Mesenteric fat pad (tissue), 1 donor: ENCODE data around the gene MIP. TPM values are rescaled to one million over a fixed set of nuclear protein-coding genes. Genes with fewer than 3 reads are reported as not detected.
A peak's percentile ranks its signal among the peaks of the same experiment; 100 is the strongest.
"Not testable (repeated sequence)": the region's sequence is repeated elsewhere in the genome, so short reads cannot be mapped to it uniquely, and the experiment has no call there.

Experiments used
- DNase-seq: peaks from one replicate; pipeline ENCODE4 v3.0.0-alpha.2; 2020; ENCODE audit warnings: low spot score
- long read RNA-seq: library from polyadenylated mRNA; unstranded; transcript quantifications from one replicate; pipeline ENCODE4 v2.0.0, GENCODE V29; 2020
- total RNA-seq: library from RNA; stranded (reverse); fragmentation: NEBNext Ultra II Directional; extraction: Animal tissue kit (Norgen Biotek cat#: 25700); gene quantifications from one replicate; pipeline ENCODE4 v1.2.1, GENCODE V29; 2021
- donor health status: DM: yes; HTN: yes; CAD: no.

Gene MIP
- total RNA-seq, result not detected
- long read RNA-seq, result 0 reads

DNA sequence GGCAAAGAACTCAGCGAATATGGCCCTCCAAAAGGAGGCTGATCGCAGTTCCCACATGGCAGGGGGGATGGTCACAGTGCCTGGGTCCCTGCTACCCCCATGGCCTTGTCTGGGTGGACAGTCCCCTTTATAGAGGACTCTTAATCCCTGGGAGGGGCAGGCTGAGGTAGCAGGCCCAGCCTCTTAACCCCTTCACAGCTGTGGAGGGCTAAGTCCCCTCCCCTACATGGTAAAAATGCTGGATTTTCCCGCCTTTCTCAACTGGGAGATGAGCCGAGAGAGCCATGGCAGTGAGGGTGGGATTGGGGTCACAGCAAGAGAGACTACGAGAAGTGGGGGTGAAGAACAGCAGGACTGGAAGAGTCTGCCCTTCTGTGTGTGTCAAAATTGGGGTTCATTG, at the start of gene MIP:
Gene MIP (minus strand): TSS at position 101 of the 400 bp plus-strand sequence. CDS start 44 bp downstream, at position 57.
- no peak for DNase-seq

DNA sequence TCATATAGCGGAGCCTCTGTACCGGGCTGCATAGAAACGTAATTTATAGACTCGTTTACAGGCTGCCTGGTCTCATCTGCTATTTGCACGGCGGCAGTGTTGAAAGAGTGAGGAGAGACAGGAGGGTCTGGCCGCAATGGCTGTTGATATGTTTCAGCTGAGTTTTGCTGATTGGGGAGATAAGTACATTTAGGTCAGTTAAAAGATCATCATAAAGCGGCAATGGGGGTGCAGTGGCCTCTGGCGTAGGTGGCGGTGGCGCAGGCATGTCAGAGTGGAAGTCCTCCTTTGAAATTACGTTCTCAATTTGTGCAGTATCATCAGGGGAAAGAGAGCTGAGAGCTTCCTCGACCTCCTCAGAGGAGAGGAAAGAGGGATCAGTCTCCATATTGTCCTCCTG, 45.4 kb upstream of the MIP start:
- DNase-seq, result not testable (repeated sequence)

DNA sequence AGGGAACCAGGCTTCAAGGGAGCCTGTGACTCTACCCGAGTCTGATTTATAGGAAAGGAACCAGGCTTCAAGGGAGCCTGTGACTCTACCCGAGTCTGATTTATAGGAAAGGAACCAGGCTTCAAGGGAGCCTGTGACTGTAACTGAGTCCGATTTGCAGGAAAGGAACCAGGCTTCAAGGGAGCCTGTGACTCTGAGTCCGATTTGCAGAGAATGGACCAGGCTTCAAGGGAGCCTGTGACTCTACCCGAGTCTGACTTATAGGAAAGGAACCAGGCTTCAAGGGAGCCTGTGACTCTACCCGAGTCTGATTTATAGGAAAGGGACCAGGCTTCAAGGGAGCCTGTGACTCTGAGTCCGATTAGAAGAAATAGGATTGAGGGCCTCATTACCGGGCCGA, 45.0 kb upstream of the MIP start:
- not testable (repeated sequence) for DNase-seq

DNA sequence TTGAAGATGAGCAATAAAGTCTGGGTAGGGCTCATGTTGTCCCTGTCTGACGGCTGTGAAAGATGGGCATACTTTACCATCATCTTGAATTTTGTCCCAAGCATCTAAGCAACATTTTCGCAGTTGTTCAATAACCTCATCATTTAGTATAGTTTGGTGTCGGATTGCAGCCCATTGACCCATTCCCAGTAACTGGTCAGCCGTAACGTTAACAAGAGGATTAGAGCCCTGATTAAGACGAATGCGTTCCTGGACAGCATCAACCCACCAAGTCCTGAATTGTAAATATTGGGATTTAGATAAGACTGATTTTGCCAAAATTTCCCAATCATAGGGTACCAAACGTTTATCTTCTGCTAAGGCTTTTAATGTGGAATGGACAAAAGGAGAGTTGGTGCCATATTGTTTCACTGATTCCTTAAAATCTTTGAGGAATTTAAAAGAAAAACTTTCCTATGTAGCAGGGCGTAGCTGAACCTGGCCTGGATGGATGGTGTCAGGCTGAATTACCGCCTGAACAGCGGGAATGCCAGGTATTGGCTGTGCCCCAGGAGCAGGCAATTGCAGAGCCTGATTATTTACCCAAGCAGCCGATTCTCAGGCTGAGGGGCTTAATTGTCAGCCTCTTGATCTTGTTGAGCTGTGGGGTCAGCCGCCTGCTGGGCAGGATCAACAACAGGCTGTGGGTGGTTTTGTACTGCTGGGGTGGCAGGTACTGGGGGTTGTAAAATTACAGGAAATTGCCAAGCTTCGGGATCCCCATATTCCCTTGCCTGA, 43.9 kb upstream of the MIP start:
- DNase-seq, result not testable (repeated sequence)

DNA sequence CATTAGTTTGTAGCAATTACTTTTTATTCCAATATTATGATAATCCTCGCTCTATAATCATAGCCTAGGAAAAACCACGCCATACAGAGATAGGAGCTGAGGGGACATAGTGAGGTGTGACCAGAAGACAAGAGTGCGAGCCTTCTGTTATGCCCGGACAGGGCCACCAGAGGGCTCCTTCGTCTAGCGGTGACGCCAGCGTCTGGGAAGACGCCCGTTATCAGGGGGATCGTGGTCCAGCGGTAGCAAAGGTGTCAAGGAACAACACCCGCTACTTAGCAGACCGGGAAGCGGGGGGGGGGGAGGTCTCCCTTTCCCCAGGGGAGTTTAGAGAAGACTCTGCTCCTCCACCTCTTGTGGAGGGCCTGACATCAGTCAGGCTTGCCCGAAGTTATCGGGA, 42.2 kb upstream of the MIP start:
- not testable (repeated sequence) for DNase-seq

DNA sequence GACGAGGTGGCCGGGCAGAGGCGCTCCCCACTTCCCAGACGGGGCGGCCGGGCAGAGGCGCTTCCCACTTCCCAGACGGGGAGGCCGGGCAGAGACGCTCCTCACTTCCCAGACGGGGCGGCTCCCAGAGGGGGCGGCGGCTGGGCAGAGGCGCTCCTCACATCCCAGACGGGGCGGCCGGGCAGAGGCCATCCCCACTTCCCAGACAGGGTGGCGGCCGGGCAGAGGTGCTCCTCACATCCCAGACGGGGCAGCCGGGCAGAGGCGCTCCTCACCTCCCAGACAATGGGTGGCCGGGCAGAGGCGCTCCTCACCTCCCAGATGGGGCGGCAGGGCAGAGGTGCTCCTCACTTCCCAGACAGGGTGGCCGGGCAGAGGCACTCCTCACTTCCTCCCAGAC, 40.0 kb upstream of the MIP start:
- DNase-seq, result not testable (repeated sequence)

DNA sequence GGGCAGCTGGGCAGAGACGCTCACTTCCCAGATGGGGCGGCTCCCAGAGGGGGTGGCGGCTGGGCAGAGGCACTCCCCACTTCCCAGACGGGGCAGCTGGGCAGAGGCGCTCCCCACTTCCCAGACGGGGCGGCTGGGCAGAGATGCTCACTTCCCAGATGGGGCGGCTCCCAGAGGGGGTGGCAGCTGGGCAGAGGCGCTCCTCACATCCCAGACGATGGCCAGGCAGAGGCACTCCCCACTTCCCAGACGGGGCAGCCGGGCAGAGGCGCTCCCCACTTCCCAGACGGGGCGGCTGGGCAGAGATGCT, 39.6 kb upstream of the MIP start:
- DNase-seq, result not testable (repeated sequence)

DNA sequence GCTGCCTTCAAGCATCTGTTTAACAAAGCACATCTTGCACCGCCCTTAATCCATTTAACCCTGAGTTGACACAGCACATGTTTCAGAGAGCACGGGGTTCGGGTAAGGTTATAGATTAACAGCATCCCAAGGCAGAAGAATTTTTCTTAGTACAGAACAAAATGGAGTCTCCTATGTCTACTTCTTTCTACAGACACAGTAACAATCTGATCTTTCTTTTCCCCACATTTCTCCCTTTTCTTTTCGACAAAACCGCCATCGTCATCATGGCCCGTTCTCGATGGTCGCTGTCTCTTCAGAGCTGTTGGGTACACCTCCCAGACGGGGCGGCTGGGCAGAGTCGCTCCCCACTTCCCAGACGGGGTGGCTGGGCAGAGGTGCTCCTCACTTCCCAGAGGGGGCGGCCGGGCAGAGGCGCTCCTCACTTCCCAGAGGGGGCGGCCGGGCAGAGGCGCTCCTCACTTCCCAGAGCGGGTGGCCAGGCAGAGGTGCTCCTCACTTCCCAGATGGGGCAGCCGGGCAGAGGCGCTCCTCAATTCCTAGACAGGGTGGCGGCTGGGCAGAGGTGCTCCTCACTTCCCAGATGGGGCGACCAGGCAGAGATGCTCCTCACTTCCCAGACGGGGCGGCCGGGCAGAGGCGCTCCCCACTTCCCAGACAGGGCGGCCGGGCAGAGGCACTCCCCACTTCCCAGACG, 39.1 kb upstream of the MIP start:
- DNase-seq, result not testable (repeated sequence)

DNA sequence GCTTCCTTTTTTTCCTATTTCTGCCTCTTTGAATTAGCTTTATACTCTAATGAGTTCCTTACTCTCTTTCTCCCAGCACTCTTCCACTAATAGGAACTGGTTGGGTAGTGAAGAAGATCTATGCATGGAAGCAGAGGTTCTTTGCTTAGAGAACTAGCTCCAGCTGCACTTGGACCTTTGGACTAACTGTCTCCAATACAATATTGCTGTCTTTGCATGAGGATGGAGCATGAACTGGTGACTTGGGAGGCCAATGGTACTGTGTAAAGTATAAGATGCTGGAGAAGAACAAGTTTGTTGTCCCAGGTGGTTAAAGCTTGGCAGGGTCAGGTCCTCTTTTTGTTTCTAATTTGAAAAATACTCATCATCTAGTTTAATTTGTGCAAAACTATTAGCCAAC, 35.9 kb upstream of the MIP start:
- DNase-seq, result no peak

DNA sequence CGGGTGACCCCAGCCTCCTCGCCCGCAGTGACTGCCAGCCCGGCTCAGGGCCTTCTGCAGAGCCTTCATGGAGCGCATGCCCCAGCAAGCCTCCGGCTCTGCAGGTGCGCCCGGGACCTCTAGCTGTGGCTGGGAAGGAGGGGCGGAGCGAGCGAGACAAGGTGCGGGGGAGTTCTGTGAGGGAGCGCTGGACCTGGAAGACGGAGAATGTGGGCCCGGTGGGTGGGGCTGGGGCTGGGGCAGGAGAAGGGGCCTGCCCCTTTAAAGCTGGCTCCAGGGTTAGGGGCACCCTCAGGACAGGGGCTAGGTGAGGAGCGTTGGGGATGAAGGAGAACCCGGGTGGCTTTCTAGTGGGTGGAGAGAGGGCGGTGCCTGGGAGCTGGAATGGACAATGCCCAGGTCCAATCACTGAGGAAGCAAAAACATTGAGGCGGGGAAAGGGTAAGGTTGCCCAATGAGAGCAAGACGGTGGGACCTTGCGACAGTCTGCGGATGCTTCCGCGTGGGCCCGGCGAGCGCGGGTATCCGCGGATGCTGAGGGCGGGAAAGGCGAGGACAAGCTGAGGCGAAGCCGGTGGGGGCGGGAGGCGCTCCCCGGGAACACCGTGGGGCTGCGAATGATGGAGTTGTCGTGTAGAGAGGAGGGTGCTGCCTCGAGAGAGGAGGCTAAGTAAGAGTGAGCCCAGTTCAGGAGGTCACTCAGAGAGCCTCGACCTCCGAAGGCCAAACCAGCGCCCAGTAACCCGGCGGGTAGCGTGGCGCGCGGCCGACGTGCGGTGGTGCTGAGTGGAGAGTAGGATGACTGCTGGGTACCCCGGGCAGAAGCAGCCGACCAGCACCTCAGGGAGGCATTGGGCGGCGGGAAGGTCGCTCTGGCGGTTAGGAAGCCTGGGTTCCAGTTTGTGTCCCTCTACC, 33.8 kb upstream of the MIP start, which contains the start of gene GLS2:
Gene GLS2 (minus strand): TSS at position 121 of the 915 bp plus-strand sequence. CDS start 43 bp downstream, at position 78.
- peak; percentile 91 for DNase-seq

DNA sequence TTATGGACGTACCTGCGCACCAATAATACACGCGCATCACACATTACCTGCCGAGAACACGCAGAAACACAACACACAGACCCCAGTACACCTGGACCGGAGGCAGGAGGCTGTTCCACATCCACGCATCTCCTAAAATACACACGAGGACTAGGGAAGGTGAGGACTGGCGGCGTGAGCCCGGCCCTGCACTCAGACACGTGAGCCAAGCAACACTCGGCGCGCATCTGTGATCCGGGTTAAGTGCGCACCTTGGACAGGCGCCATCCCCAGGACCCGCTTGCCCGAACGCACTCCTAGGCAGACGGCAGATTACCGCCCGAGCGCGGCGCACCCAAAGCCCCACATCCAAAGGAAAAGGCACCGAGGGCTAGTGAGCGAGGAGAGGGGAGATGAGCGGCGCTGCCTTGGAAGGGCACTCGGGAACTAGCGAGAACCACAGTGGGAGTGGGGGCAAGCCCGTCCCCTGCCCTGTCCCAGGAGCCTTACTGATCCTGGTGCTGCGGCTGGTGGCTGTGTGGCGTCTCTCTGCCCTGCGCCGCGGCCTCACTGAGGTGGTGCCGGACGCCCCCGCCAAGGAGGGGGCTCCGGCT, 33.1 kb upstream of the MIP start:
- peak; percentile 78 for DNase-seq

DNA sequence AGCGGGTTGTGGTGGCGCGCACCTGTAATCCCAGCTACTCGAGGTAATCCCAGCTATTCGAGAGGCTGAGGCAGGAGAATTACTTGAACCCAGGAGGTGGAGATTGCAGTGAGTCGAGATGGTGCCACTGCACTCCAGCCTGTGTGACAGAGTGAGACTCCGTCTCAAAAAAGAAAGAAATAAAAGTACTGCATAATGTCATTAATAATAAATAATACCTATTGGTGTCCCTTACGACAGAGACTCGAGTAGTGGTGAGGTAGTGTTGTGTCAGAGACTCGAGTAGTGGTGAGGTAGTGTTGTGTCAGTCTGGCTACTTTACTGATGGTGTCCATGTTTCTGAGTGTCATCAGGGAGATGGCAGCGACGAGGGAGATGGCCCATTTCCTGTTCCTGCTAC, 32.2 kb upstream of the MIP start:
- no peak for DNase-seq

DNA sequence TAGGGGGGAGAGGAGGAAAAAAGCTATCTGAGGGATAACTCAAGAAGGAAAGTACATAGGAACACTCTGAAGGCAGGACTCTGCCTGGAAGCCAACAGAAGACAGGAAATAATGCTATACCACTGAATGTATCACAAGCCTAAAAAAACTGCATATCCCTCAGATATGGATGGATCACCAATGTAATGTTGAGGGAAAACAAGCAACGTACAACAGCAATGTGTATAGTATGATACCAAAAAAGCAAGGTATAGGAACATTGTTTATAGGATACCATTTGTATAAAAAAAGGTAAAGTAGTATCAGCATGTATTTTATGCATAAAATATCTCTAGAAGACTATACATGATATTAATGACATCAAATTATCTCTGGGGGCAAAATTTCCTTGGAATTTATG, 30.1 kb upstream of the MIP start:
- DNase-seq, result no peak

DNA sequence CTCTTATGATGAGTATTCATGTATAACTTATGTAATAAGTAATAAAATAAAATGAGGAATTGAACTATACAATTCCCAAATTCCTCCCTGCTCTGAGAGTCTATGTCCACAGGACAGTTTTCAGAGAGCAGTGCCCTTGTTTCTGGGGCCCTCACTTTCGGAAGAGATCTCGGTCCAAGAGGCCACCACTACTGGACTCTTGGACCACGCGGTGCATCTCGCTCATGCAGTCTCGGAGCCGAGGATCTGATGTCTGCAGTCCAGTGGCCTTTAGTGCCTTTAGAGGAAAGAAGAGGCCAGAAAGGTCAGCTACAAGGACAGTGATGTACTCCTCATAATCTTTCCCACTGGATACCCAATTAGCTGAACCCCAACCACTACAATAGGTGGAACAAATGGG, 25.2 kb upstream of the MIP start:
- no peak for DNase-seq

DNA sequence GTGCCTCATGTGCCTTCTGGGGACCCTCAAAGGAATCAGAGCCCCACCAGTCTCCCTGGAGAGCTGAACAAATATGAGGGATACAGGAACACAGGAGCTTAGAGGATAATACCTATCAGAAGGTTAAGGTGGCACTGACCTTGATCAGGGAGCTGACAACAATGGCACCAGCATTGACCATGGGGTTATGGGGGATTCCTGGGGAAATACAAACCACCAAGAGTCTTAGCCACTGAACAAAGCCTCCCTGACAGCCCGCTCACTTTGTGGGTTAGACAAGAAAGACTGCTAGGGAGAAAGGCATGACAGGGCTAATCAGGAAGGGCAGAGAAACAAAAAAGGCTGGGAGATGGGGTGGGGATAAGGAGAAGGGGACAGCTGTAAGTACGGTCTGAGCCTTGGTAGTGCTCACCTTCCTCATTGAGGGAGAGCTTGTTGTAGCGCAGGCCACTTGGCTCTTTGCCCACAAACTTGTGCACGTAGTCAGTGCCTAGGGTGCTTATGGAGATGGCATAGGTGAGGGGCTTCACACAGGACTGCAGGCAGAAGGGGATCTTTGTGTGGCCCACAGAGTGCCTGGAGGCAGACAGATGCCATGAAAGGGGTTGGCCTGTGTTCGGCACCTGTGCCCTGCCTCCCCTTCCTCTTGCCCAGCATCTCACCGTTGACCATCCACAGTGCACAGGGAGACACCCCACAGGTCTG, 23.2 kb upstream of the MIP start:
- DNase-seq, result no peak

DNA sequence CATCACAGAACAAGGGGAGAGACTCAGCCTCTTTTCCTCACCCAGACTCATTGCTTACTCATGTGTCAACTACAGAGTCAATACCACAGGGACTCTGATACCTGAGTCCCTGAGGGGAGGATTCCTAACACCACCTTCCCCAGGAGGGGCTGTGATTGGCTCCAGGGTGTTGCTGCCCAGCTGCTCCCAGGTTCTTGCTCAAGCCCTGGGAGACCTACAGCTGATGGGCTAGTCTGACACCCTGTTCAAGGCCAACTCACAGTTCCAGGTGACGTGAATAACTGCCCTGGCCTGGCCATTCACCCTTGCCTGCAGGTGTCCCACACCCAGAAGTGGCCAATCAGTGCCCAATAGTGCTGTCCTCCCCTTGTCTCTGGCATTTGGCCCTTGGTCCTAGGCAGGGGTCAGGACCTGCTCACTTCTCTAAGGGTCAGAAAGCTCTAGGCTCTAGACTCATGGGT, 22.5 kb upstream of the MIP start:
- no peak for DNase-seq

DNA sequence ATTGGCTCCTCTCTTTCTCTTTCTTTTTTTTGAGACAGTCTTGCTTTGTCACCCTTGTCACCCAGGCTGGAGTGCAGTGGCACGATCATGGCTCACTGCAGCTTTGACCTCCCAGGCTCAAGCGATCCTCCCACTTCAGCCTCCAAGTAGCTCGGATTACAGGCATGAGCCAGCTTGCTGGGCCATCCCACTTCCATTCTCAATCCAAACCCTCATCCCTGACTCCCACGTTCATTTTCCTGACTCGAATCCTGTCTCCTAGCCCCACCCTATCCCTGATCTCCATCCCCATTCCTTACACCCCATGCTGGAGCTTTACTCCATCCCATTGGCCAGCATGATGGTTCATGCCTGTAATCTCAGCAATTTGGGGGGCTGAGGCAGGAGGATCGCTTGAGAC, 21.7 kb upstream of the MIP start:
- no peak for DNase-seq

DNA sequence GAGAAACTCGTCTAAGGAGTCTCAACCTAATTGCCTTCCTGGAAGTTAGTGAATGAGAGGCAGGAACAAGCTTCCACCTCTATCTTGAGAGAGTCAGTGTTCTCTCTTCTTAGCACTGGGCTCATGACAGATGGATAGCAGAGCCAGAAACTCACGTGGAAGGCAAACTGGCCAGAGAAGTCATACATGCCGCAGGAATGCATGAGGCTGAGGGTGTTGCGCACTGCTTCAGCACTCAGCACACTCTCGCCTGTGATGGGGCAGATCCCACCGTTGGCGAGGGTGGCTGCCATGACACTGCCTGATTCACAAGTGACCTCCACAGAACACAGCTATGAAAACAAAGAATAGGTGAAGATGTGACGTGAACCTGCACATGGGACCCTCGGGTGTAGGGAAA, 19.9 kb upstream of the MIP start:
- DNase-seq, result no peak

DNA sequence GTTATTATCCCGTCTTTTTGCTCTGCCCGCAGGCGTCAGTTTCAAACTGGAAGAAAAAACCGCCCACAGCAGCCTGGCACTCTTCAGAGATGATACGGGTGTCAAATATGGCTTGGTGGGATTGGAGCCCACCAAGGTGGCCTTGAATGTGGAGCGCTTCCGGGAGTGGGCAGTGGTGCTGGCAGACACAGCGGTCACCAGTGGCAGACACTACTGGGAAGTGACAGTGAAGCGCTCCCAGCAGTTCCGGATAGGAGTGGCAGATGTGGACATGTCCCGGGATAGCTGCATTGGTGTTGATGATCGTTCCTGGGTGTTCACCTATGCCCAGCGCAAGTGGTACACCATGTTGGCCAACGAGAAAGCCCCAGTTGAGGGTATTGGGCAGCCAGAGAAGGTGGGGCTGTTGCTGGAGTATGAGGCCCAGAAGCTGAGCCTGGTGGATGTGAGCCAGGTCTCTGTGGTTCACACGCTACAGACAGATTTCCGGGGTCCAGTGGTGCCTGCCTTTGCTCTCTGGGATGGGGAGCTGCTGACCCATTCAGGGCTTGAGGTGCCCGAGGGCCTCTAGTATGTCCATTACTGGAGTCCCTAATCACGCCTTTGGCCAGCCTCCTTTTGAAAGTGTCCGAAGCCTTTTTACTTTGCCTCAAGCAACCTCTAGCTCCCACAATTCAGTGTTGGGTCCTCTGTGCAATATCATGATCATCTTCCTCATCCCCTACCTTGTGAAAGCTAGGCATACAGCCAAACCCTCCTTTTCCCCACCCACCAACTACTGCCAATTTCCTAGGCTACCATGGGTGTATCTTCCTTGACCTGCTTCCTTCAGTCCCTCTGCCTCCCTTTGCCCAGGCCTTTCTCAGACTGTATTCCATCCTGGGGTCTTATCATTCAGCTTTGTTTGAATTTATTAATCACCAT, 14.8 kb upstream of the MIP start:
- no peak for DNase-seq
